ENCODE measurements around the gene ZSCAN4. TPM values are rescaled to one million over a fixed set of nuclear protein-coding genes. Genes with fewer than 3 reads are reported as not detected.

The ZSCAN4 gene
- total RNA-seq, 1 experiment from 2014 or later: not detected

- TF ChIP-seq CTCF (IDR thresholded peaks at IDR 0.05; ENCODE audit: unreplicated experiment): no peak
Measured at GRCh38 chr19:57709616-57710015, 40.9 kb downstream of the ZSCAN4 start.

DNA sequence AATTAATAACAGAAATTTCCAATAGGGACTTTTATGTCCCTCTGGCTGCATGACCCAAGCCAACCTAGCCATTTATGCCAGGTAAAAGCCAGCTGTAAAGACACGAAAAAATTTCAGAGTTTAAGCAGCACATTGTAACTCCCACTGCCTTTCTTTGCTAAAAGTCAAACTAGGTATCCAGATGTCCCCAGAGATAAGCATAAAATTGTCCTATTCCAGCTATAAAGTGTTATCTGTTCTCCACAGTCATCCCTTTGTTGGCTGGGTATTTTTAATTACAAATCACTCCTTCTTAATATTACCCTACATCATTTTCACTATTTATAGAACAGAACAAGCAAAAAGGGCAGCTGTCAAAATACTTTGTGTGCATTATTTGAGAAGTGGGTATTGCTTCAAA, 43.5 kb downstream of the ZSCAN4 start:
- CTCF ChIA-PET: no interaction called here
- Mint-ChIP-seq H3K4me3 (ENCODE audit: low read depth, unreplicated experiment) (no peak overlapping the region), H3K27me3 (ENCODE audit: unreplicated experiment) (no peaks in the 10 kb centered on the region), H3K36me3 (ENCODE audit: insufficient read depth, unreplicated experiment) (peaks cover 3% of the 10 kb centered on the region), H3K4me1 (ENCODE audit: low read depth, unreplicated experiment) (no peaks in the 10 kb centered on the region), H3K9me3 (ENCODE audit: low read depth, unreplicated experiment) (peaks cover 21% of the 10 kb centered on the region), H3K27ac (ENCODE audit: unreplicated experiment) (no peak overlapping the region)
- no peak for TF ChIP-seq CTCF (IDR thresholded peaks at IDR 0.05; ENCODE audit: unreplicated experiment)
- intact Hi-C loops (cut with micrococcal nuclease; ENCODE audit: unreplicated experiment): no loop called here
- DNase-seq: no peak
- BruUV-seq (replicated peaks): no TSS peak

More at GRCh38 chr19:57709616-57710015, 40.9 kb downstream of the ZSCAN4 start:
- intact Hi-C loops (cut with micrococcal nuclease; ENCODE audit: unreplicated experiment): no loop called here
- CTCF ChIA-PET: no interaction called here
- Mint-ChIP-seq H3K27me3 (ENCODE audit: unreplicated experiment) (no peaks in the 10 kb centered on the region), H3K36me3 (ENCODE audit: insufficient read depth, unreplicated experiment) (peaks cover 3% of the 10 kb centered on the region), H3K4me3 (ENCODE audit: low read depth, unreplicated experiment) (no peak overlapping the region), H3K27ac (ENCODE audit: unreplicated experiment) (no peak overlapping the region), H3K9me3 (ENCODE audit: low read depth, unreplicated experiment) (peaks cover 22% of the 10 kb centered on the region), H3K4me1 (ENCODE audit: low read depth, unreplicated experiment) (no peaks in the 10 kb centered on the region)
- no peak for DNase-seq
- BruUV-seq (replicated peaks): no TSS peak

- TF ChIP-seq CTCF (IDR thresholded peaks at IDR 0.05; ENCODE audit: unreplicated experiment): no peak
- H3K4me1 Mint-ChIP-seq (ENCODE audit: low read depth, unreplicated experiment): no peaks in the 10 kb centered on the region
- CTCF ChIA-PET: no interaction called here
Measured at GRCh38 chr19:57719424-57719823, 50.7 kb downstream of the ZSCAN4 start.

DNA sequence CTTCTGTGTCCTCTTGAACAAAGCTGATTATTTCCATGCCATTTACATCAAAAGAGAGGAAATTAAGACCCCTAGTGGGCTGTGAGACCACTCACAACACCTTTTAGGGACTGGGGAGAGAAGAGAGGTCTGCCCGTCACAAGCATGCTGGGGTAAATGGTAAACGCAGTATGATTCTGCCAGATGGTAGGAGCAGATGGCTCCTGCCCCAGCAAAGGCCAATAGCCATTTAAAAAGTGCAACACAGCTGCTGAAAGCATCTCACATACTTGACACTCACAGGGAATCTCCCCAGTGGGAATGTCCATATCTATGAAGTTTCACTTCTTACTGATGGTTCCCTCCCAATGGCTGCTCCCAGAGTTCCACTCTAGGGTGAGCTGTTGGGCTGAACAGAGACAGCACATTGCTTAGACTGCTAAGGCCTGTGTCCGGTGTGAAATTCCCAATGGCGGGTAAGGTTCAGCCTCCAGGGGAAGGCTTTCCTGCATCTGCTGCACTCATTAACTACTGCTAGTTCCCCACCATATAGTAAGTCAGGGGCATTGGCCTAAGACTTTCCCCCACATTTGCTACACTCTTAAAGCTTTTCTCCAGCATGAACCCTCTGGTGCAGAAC, 51.3 kb downstream of the ZSCAN4 start:
- Mint-ChIP-seq H3K4me1 (ENCODE audit: low read depth, unreplicated experiment) (no peaks in the 10 kb centered on the region), H3K27me3 (ENCODE audit: unreplicated experiment) (no peaks in the 10 kb centered on the region), H3K9me3 (ENCODE audit: low read depth, unreplicated experiment) (peaks cover 32% of the 10 kb centered on the region), H3K36me3 (ENCODE audit: insufficient read depth, unreplicated experiment) (peaks cover 6% of the 10 kb centered on the region), H3K4me3 (ENCODE audit: low read depth, unreplicated experiment) (no peak overlapping the region), H3K27ac (ENCODE audit: unreplicated experiment) (no peak overlapping the region)
- intact Hi-C loops (cut with micrococcal nuclease; ENCODE audit: unreplicated experiment): no loop called here
- CTCF ChIA-PET: interaction anchor here (0.6 kb wide), 1 partner anchor 136 kb away, joined by 3 read pairs; no protein-coding TSS in a partner anchor
- DNase-seq: no peak
- TF ChIP-seq CTCF (IDR thresholded peaks at IDR 0.05; ENCODE audit: unreplicated experiment): no peak
- BruUV-seq (replicated peaks): no TSS peak

More at GRCh38 chr19:57719424-57719823, 50.7 kb downstream of the ZSCAN4 start:
- no TSS peak for BruUV-seq (replicated peaks)
- H3K4me3 Mint-ChIP-seq (ENCODE audit: low read depth, unreplicated experiment): no peak overlapping the region
- no peak overlapping the region for H3K27ac Mint-ChIP-seq (ENCODE audit: unreplicated experiment)
- H3K36me3 Mint-ChIP-seq (ENCODE audit: insufficient read depth, unreplicated experiment): peaks cover 6% of the 10 kb centered on the region
- intact Hi-C loops (cut with micrococcal nuclease; ENCODE audit: unreplicated experiment): no loop called here
- no peak for DNase-seq
- peaks cover 29% of the 10 kb centered on the region for H3K9me3 Mint-ChIP-seq (ENCODE audit: low read depth, unreplicated experiment)
- no peaks in the 10 kb centered on the region for H3K27me3 Mint-ChIP-seq (ENCODE audit: unreplicated experiment)

Data from Calu3 (cell line).